Femur (tissue), 1 donor: ENCODE data around the gene YES1.

Experiments
- DNase-seq: peaks from one replicate; pipeline ENCODE4 v3.0.0-alpha.2; 2017

Gene YES1

GRCh38 chr18:811892-812375, at the start of gene YES1:
Gene YES1, minus strand, starts transcription at chr18:812242. Its CDS starts 55,415 bp downstream, at chr18:756827.
- no peak for DNase-seq

- no peak for DNase-seq
Measured at GRCh38 chr18:857986-858385, 45.9 kb upstream of the YES1 start.

DNA sequence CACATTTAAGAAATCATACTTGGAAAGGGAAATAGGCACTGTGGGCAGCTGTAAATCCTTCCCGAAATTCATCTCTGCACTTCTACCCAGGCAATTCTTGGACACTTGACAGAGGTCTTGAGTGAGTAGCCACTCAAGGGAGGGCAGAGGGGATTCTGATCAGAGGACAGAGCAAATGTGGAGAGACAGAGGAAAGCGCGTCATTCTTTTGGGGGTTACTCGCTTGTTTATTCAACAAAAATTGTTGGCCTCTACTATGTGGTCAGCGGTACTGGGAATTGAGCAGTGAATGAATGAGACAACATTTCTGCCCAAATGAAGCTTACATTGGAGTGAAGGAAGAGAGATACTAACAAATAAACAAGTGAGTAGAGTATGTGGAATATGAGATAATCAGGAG, 41.4 kb upstream of the YES1 start:
- no peak for DNase-seq

- DNase-seq, result no peak
Measured at GRCh38 chr18:850960-851359, 38.9 kb upstream of the YES1 start.

DNA sequence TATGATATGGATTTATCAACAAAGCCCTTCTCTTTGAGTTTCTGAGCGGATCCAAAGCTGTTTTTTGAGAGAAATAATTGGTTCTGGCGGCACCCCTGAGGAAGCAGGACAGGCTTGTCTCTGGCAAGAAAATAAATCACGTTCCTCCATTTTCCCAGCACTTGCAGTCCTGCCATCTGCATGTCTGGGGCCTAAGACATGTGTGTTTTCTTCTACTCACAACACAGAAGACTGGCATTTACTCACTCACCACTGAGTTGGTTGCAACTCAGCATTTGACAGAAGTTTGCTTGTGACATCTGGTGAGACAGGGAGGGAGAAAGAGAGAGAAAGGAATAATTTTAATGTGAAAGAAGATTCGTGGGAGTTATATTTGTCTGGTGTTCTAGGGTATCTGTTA, 37.0 kb upstream of the YES1 start:
- no peak for DNase-seq

DNA sequence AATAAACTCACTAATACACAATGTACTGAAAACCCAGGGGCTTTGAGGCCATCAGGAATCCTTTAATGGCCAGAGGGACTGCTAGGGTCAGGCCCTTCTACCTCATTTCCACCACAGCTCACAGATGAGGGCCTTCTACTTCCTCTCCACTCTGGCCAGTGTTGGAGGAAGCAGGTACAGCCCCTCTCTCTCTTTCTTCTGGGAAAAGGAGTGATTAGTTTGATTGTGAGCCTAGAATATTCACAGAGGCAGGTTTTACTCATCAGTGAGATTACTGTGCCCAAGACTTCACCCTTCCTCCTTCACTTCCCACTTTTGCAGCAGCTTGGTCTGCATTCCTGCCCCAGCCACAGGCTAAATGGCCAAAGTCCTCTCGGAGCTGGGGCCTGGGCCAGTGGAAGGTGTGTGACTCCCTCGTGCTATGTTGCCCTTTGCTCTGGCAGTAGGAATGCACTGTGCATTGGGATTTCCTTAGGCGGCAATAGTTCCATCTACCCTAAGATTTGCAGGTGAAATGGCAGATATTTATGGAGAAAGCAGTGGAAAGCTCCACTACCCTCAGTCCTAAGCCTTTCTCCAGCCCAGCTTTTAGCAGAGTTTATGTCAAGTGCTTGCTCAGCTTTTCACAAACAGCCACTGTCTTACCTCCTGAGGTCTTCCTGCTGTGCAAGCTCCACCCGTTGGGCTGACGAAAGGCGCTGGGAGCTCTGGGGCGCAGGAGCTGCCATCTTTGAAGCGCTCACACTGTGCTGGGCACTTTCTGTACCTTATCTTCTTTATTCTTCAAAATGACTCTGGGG, 36.2 kb upstream of the YES1 start:
- no peak for DNase-seq

- no peak for DNase-seq
Measured at GRCh38 chr18:845152-845819, 33.2 kb upstream of the YES1 start.

- no peak for DNase-seq
Measured at GRCh38 chr18:841647-842370, 29.8 kb upstream of the YES1 start.

DNA sequence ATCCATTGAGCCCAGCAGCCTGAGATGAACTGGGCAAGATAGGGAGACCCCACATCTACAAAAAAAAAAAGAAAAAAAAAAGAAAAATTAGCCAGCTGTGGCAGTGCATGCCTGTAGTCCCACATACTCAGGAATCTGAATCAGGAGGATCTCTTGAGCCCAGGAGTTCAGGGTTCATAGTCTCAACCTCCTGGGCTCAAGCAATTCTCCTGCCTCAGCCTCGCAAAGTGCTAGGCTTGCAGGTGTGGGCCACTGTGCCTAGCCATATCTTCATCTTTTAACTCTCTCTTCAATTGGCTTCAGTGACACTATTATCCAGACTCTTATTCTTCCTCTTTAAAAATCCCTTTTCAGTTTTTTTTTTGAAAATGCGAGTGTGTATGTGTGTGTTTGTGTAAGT, 28.5 kb upstream of the YES1 start:
- no peak for DNase-seq

DNA sequence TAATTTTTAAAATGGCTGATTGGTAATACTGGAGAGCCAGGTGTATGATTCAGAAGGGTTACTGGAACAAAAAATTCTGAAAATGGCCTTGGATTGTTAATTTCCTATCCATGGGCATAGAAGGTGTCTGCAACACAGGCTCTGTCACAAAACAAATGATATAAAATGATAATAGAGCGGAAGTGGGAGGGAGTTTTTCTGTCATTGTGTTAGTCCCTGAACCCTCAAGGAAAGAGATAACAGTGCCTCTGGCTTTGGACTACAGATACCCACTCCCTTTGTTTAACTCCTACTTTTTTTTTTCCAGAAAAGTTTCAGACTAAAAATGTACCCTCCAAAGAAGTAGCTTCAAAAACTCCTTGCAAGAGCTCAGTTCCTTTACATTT, 28.0 kb upstream of the YES1 start:
- DNase-seq, result no peak

DNA sequence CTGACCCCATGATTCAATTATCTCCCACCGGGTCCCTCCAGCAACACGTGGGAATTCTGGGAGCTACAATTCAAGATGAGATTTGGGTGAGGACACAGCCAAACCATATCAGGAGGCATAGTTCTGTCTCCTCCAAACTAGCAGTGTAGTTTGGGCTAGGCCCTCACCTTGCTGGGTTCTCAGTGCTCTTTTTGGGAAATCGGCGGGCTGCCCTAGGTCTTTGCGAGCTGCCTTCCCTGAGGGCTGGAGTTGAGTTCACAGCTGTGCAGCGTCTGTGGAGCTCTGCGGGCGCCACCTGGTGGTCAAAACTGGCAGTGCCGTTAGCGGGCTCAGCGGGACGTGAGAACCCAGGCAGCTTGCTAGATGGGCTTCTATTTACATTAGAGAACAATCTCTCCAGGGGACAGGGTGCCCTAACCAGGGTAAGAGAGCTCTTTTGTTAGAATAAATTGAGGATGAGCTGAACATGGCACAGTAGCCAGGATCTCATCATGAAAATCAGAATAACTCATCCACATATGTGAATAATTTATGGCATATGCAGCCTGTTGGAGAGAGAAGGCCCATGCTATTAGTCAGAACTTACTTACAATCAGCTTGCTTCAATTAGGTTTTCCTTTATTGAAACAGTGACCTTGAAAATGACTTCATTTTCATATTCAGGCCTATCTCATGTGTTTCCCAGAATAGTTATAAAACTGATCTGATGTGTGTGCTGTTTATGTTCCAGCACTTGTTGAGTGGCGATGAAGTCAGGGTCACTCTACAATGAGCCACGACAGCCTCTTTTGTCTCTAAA, 27.4 kb upstream of the YES1 start:
- peak; percentile 91 for DNase-seq

- no peak for DNase-seq
Measured at GRCh38 chr18:837922-838321, 25.9 kb upstream of the YES1 start.

DNA sequence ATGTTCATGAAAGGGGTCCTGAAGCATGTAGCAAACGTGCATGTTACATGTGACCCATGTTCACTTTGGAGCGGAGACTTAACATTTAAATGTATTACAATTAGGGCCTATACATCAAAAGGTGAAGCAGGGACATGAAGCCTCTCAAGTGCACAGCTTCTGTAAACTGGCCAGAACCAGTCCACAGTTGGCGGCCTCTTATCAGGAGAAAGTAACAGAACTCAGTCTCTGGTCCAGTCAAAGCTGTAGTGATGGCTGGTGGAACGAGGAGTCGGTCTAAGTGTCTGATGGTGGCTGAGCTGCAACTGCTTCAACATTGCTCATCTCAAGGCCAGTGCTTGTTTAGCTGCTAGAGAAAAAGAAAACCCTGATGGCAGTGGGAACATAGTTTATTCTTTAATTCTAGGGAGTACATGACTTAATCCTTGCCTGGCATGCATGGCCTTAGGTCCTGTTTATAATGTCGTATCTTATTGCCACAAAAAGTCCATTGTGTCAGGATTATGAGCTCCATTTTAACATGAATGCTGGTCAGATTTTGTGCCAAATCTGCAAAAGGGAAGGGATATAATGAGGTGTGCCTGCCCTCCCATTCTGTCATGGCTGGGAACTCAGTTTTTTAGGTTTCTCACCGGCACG, 22.2 kb upstream of the YES1 start:
- DNase-seq, result no peak

DNA sequence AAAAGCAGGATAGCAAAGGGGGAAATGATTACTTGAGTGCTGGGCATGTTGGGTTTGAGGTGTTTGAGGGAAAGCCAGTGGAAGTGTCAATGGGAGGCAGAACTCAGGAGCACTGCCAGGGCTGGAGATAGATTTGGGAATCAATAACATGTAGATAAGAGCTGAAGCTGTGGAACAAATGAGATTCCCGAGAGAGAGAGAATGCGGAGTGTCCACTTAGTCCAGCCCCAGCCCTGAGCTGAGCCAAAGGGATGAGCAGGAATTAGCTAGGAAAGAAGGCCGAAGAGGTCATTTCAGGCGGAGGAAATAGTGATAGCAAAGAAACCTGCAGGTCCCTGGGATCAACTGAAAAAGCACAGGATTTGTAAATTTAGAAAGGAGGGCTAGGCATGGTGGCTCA, 21.2 kb upstream of the YES1 start:
- DNase-seq, result no peak

DNA sequence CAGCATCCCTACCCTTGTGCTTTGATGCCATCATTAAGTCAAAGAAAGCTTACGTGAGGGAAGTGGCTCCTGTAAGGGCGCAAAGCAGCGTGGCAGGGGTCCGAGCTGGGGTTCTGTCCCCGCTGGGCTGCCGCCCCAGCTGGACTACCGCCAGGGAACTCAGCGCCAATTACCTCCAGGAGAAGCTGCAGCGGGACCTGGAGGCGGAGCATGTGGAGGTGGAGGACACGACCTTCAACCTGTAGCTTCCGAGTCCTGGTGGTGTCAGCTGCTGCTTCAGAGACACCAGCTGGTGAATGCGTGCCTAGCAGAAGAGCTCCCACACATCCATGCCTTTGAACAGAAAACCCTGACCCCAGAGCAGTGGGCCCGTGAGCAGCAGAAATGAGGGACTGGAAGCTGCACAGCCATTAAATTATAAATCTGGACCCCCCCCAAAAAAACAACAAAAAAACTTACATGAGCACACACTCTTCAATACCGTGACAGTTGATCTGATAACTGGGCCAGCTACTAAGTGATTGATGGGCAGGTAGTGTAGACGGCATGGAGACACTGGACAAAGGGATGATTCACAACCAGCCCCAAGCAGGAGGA, 20.1 kb upstream of the YES1 start:
- DNase-seq, result no peak

- DNase-seq, result peak; percentile 38
Measured at GRCh38 chr18:830315-830901, 18.4 kb upstream of the YES1 start.

DNA sequence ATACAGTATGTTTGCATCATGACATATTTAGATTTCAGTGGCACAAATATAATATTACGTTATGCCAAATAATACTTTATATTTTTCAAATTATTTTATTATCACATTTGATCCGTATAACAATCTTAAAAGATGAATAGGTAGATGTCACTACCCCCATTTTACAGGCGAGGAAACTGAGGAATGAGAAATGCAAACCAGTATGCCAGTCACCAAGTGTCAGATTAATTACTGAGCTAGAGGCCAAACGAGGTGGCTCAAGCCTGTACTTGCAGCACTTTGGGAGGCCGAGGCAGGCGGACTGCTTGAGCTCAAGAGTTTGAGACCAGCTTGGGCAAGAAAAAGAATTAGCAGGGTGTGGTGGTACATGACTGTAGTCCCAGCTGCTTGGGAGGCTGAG, 17.4 kb upstream of the YES1 start:
- DNase-seq, result no peak

DNA sequence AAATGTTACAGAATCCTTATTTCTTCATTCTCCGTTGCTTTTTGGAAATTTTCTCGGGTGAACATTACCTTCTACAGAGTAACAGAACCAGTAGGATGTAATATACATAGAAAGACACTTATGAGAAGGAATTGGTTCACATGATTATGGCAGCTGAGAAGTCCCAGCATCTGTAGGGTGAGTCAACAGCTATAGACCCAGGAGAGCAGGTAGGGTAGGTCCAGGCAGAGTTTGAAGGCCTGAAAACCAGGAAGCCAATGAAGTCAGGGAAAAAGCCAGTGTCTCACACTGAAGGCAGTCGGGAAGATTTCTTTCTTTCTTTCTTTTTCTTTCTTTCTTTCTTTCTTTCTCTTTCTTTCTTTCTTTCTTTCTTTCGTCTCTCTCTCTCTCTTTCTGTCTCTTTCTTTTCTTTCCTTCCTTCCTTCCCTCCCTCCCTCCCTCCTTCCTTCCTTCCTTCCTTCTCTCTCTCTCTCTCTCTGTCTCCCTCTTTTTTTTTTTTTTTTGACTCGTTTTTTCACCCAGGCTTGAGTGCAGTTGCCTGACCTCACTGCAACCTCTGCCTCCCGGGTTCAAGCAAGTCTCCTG, 15.1 kb upstream of the YES1 start:
- no peak for DNase-seq

DNA sequence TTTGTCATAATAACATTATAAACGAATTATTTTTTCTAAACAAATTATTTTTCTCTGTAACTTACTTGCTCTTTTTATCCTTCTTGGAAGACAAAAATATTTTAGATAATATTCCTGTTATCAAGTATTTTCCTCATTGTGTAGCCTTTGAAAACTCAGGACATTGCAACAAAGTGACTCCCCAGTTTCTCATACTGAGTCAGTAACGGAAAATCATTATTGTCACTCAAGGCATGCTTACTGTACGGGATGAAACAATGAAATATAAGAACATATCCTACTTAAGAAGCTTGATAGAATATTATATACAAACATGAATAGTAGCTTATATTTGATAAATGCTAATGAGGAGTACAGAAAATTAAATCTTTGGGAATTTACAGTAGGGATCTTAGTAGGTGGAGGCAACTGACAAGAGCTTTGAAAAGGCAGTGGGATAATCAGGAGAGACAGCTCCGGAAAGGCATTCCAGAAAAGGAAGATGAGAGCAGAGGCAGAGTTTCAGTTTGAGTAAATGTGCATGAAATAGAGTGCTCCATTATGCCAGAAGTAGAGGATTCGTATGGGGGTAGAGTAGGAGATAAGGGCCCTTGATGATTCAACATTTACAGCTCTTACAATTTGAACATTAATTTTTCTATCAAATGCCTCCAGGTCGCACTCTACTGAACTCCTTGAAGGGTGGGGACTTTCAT, 14.0 kb upstream of the YES1 start:
- DNase-seq, result no peak

DNA sequence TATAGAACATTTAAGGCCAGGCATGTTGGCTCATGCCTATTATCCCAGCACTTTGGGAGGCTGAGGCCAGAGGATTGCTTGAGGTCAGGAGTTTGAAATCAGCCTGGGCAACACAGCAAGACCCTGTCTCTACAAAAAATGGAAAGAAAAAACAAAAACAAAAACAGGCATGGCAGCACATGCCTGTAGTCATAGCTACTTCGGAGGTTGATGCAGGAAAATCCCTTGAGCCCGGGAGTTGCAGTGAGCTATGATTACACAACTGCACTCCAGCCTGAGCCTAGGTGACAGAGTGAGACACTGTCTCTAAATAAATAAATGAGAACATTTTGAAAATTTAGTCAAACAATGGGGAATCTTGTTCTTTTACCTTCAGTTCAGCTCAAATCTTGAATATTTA, 12.1 kb upstream of the YES1 start:
- no peak for DNase-seq
